ENCODE data around the gene TNNT1. TPM values are rescaled to one million over a fixed set of nuclear protein-coding genes. Genes with fewer than 3 reads are reported as not detected.
A peak's percentile ranks its signal among the peaks of the same experiment; 100 is the strongest.

TNNT1 gene
- total and polyA plus RNA-seq, 2 donors from 2014 or later = not detected

- Histone ChIP-seq H3K9me3 (ENCODE audit: control insufficient read depth in 2 of 3, insufficient read depth in 1 of 3, low read length in 3 of 3) (no peaks in the 10 kb centered on the region), H3K36me3 (ENCODE audit: control insufficient read depth in 2 of 3, insufficient read depth in 3 of 3, low read length in 3 of 3) (no peaks in the 10 kb centered on the region), H3K9ac (ENCODE audit: low read length in 3 of 3) (no peak overlapping the region), H3K4me1 (ENCODE audit: control insufficient read depth in 2 of 3, insufficient read depth in 2 of 3, low read depth in 1 of 3, low read length in 3 of 3) (no peaks in the 10 kb centered on the region), H3K4me3 (ENCODE audit: low read length in 3 of 3) (no peak overlapping the region), H3K27ac (ENCODE audit: low read depth in 2 of 2, low read length in 2 of 2) (no peak overlapping the region), H3K27me3 (ENCODE audit: control insufficient read depth, insufficient read depth, low read length) (no peaks in the 10 kb centered on the region)
- peak in 2 of 5 donors; percentile 51 to 53 for DNase-seq
- FAIRE-seq = no peak
- TF ChIP-seq CTCF (IDR thresholded peaks at IDR 0.05; ENCODE audit: borderline replicate concordance, extremely low read depth, insufficient read depth) = no peak
- intact Hi-C loops (cut with DNase I) = no loop called here
Observed at GRCh38 chr19:55133639-55134444, 15.2 kb downstream of the TNNT1 start.

GRCh38 chr19:55132453-55133129, 16.4 kb downstream of the TNNT1 start:
- H3K36me3 ChIP-seq (ENCODE audit: control insufficient read depth in 2 of 3, insufficient read depth in 3 of 3, low read length in 3 of 3) = no peaks in the 10 kb centered on the region
- FAIRE-seq (no peak), DNase-seq (no peak)
- no peak overlapping the region for H3K27ac ChIP-seq (ENCODE audit: low read depth in 2 of 2, low read length in 2 of 2)
- H3K9ac ChIP-seq (ENCODE audit: low read length in 3 of 3) = no peak overlapping the region
- H3K27me3 ChIP-seq (ENCODE audit: control insufficient read depth, insufficient read depth, low read length) = no peaks in the 10 kb centered on the region
- no peaks in the 10 kb centered on the region for H3K9me3 ChIP-seq (ENCODE audit: control insufficient read depth in 2 of 3, insufficient read depth in 1 of 3, low read length in 3 of 3)
- TF ChIP-seq CTCF (IDR thresholded peaks at IDR 0.05; ENCODE audit: borderline replicate concordance, extremely low read depth, insufficient read depth) = peak; percentile 15
- no peak overlapping the region for H3K4me3 ChIP-seq (ENCODE audit: low read length in 3 of 3)
- H3K4me1 ChIP-seq (ENCODE audit: control insufficient read depth in 2 of 3, insufficient read depth in 2 of 3, low read depth in 1 of 3, low read length in 3 of 3) = no peaks in the 10 kb centered on the region
- intact Hi-C loops (cut with DNase I) = no loop called here

GRCh38 chr19:55131421-55131820, 17.6 kb downstream of the TNNT1 start:
- Histone ChIP-seq H3K36me3 (ENCODE audit: control insufficient read depth in 2 of 3, insufficient read depth in 3 of 3, low read length in 3 of 3) (no peaks in the 10 kb centered on the region), H3K9me3 (ENCODE audit: control insufficient read depth in 2 of 3, insufficient read depth in 1 of 3, low read length in 3 of 3) (no peaks in the 10 kb centered on the region), H3K4me1 (ENCODE audit: control insufficient read depth in 2 of 3, insufficient read depth in 2 of 3, low read depth in 1 of 3, low read length in 3 of 3) (no peaks in the 10 kb centered on the region), H3K27ac (ENCODE audit: low read depth in 2 of 2, low read length in 2 of 2) (no peak overlapping the region), H3K27me3 (ENCODE audit: control insufficient read depth, insufficient read depth, low read length) (no peaks in the 10 kb centered on the region), H3K4me3 (ENCODE audit: low read length in 3 of 3) (no peak overlapping the region), H3K9ac (ENCODE audit: low read length in 3 of 3) (no peak overlapping the region)
- DNase-seq (no peak), FAIRE-seq (no peak)
- no peak for TF ChIP-seq CTCF (IDR thresholded peaks at IDR 0.05; ENCODE audit: borderline replicate concordance, extremely low read depth, insufficient read depth)
- intact Hi-C loops (cut with DNase I) = no loop called here

Measured in kidney (tissue), 14 donors.